Activated naive CD4-positive, alpha-beta T cell (primary cell): ENCODE results near the gene WDR89.
A peak's percentile ranks its signal among the peaks of the same experiment; 100 is the strongest.
"Not testable (repeated sequence)": the region's sequence is repeated elsewhere in the genome, so short reads cannot be mapped to it uniquely, and the experiment has no call there.

Source experiments
- DNase-seq, 4 experiments: peaks; one replicate each; lab custom pipeline; 2025; lab: John Stamatoyannopoulos, UW

The WDR89 gene

GRCh38 chr14:63652406-63652805 lies 10.7 kb upstream of the WDR89 start:
- DNase-seq, result no peak

- peak in 2 of 4 experiments; percentile 38 to 44 for DNase-seq
Observed at GRCh38 chr14:63650256-63650952, 8.7 kb upstream of the WDR89 start.

- DNase-seq, result no peak
Observed at GRCh38 chr14:63647696-63648410, 6.2 kb upstream of the WDR89 start.

GRCh38 chr14:63644741-63645140 lies 3.1 kb upstream of the WDR89 start:
- DNase-seq, result no peak

- DNase-seq, result no peak
Observed at GRCh38 chr14:63642656-63643382, 1.1 kb upstream of the WDR89 start.

- peak; percentile 23 to 66 (median 56) for DNase-seq
Observed at GRCh38 chr14:63642229-63642611, 549 bp upstream of the WDR89 start.

- DNase-seq, result no peak
Observed at GRCh38 chr14:63638493-63638892, 3.2 kb downstream of the WDR89 start.

GRCh38 chr14:63636094-63636635 lies 5.5 kb downstream of the WDR89 start:
- DNase-seq, result not testable (repeated sequence)

- DNase-seq, result no peak
Observed at GRCh38 chr14:63633801-63634200, 7.9 kb downstream of the WDR89 start.

- DNase-seq, result no peak
Observed at GRCh38 chr14:63632932-63633514, 8.6 kb downstream of the WDR89 start.

GRCh38 chr14:63624701-63625100 lies 17.0 kb downstream of the WDR89 start:
- no peak for DNase-seq

- no peak for DNase-seq
Observed at GRCh38 chr14:63624203-63624602, 17.5 kb downstream of the WDR89 start.

- DNase-seq, result not testable (repeated sequence)
Observed at GRCh38 chr14:63621975-63622374, 19.7 kb downstream of the WDR89 start.

- no peak for DNase-seq
Observed at GRCh38 chr14:63616015-63616414, 25.7 kb downstream of the WDR89 start.

- DNase-seq, result no peak
Observed at GRCh38 chr14:63614679-63615363, 26.9 kb downstream of the WDR89 start.

GRCh38 chr14:63611078-63611477 lies 30.6 kb downstream of the WDR89 start:
- no peak for DNase-seq

- no peak for DNase-seq
Observed at GRCh38 chr14:63605041-63605532, 36.6 kb downstream of the WDR89 start.

GRCh38 chr14:63604626-63605025 lies 37.0 kb downstream of the WDR89 start:
- no peak for DNase-seq

GRCh38 chr14:63603749-63604277 lies 37.9 kb downstream of the WDR89 start:
- DNase-seq, result no peak

- no peak for DNase-seq
Observed at GRCh38 chr14:63598807-63599206, 42.9 kb downstream of the WDR89 start.

GRCh38 chr14:63596998-63597658 lies 44.5 kb downstream of the WDR89 start:
- DNase-seq, result no peak
